H1 (cell line): Measurements from ENCODE around the gene GSTM2. TPM values are rescaled to one million over a fixed set of nuclear protein-coding genes. Genes with fewer than 3 reads are reported as not detected.

ENCODE experiments used
- CTCF ChIA-PET: fragments of 300-600 bp; sonication (Branson Sonifier 250); formaldehyde crosslinking; loops from one replicate; lab custom pipeline; 2021; ENCODE audit not compliant: partially characterized antibody; lab: Charles Lee
- POLR2A ChIA-PET: fragments of 300-600 bp; sonication (Branson Sonifier 250); formaldehyde crosslinking; loops from one replicate; lab custom pipeline; 2021; ENCODE audit warnings: inconsistent platforms; ENCODE audit not compliant: partially characterized antibody; lab: Charles Lee
- DNase-seq, 2 experiments: peaks; one replicate each; pipeline versions ENCODE4 v3.0.0 to v3.0.0-alpha.2; 2010 to 2022; ENCODE audit warnings: low spot score in 2 of 2, low read depth in 1 of 2, mixed read lengths in 1 of 2
- FAIRE-seq: peaks from 2 replicates; lab custom pipeline; 2011; peaks lifted over from hg19 to GRCh38; lab: Jason Lieb, UNC
- H2AFZ ChIP-seq: 2 replicates; pipeline ENCODE4 v1.8.1; 2012; ENCODE audit warnings: low read length, inconsistent platforms
- H2AK5ac ChIP-seq: 2 replicates; pipeline ENCODE4 v1.6.1; 2013; ENCODE audit warnings: low read depth, low read length
- H2BK120ac ChIP-seq: replicated peaks from 2 replicates; pipeline ENCODE3; 2013; ENCODE audit warnings: low read depth, low read length, inconsistent platforms
- H2BK12ac ChIP-seq: 2 replicates; pipeline ENCODE4 v1.6.1; 2013; ENCODE audit warnings: low read depth, low read length
- H2BK15ac ChIP-seq: 2 replicates; pipeline ENCODE4 v1.6.1; 2013; ENCODE audit warnings: low read length
- H2BK20ac ChIP-seq: 2 replicates; pipeline ENCODE4 v1.6.1; 2013; ENCODE audit warnings: low read length
- H2BK5ac ChIP-seq: 2 replicates; pipeline ENCODE4 v1.6.1; 2013; ENCODE audit warnings: low read depth, low read length
- H3K14ac ChIP-seq: 2 replicates; pipeline ENCODE4 v1.6.1; 2013; ENCODE audit warnings: inconsistent platforms; ENCODE audit not compliant: insufficient read length
- H3K18ac ChIP-seq: 2 replicates; pipeline ENCODE4 v1.6.1; 2013; ENCODE audit warnings: low read length; ENCODE audit errors: extremely low read depth
- H3K23ac ChIP-seq: 2 replicates; pipeline ENCODE4 v1.6.1; 2013; ENCODE audit warnings: inconsistent platforms; ENCODE audit not compliant: insufficient read length
- H3K23me2 ChIP-seq: 2 replicates; pipeline ENCODE4 v1.6.1; 2013; ENCODE audit warnings: low read depth, low read length
- H3K27ac ChIP-seq: 2 replicates; pipeline ENCODE4 v1.6.1; 2011; ENCODE audit warnings: low read depth, low read length, inconsistent platforms
- H3K27me3 ChIP-seq, 4 experiments: replicated peaks in 1 of 4; 1 replicate in 1 of 4; 2 replicates in 3 of 4; pipeline versions ENCODE4 v1.6.1 to v1.8.1; 2011 to 2013; ENCODE audit warnings: low read length in 3 of 4, mild to moderate bottlenecking in 3 of 4, inconsistent platforms in 2 of 4, mixed read lengths in 2 of 4, moderate library complexity in 1 of 4; ENCODE audit not compliant: control insufficient read depth in 3 of 4, insufficient read depth in 3 of 4; ENCODE audit errors: extremely low read depth in 1 of 4
- H3K36me3 ChIP-seq, 4 experiments: 2 replicates each; pipeline versions ENCODE4 v1.6.1 to v1.8.1; 2011 to 2013; ENCODE audit warnings: mild to moderate bottlenecking in 4 of 4, low read length in 3 of 4, moderate library complexity in 2 of 4, control low read depth in 1 of 4, inconsistent platforms in 1 of 4; ENCODE audit not compliant: insufficient read depth in 4 of 4, control insufficient read depth in 2 of 4
- H3K4ac ChIP-seq: replicated peaks from 2 replicates; pipeline ENCODE3; 2013; ENCODE audit warnings: low read length, low read depth, mixed read lengths, inconsistent platforms; ENCODE audit not compliant: insufficient read length
- H3K4me1 ChIP-seq, 4 experiments: replicated peaks in 1 of 4; 1 replicate in 1 of 4; 2 replicates in 3 of 4; pipeline versions ENCODE4 v1.6.1 to v1.8.1; 2011 to 2013; ENCODE audit warnings: low read length in 3 of 4, inconsistent platforms in 2 of 4, mixed read lengths in 1 of 4; ENCODE audit not compliant: insufficient read depth in 4 of 4, control insufficient read depth in 3 of 4
- H3K4me2 ChIP-seq, 2 experiments: 2 replicates each; pipeline versions ENCODE4 v1.6.1 to v1.8.1; 2011 to 2013; ENCODE audit warnings: low read depth in 2 of 2, low read length in 2 of 2, control low read depth in 1 of 2, inconsistent platforms in 1 of 2, mild to moderate bottlenecking in 1 of 2; ENCODE audit not compliant: insufficient read depth in 1 of 2
- H3K4me3 ChIP-seq, 4 experiments: fragments of 200-600, 300-600 bp in 1 of 4; sonication (generic), shearing (Covaris generic), sonication (Bioruptor Twin) in 1 of 4; 2 replicates each; pipeline versions ENCODE4 v1.5.1 to v1.8.1; 2011 to 2016; ENCODE audit warnings: low read length in 4 of 4, low read depth in 3 of 4, control low read depth in 2 of 4, inconsistent platforms in 2 of 4, mild to moderate bottlenecking in 2 of 4, mixed read lengths in 1 of 4, moderate library complexity in 1 of 4; ENCODE audit not compliant: insufficient read depth in 2 of 4; ENCODE audit errors: extremely low read depth in 1 of 4
- H3K56ac ChIP-seq: replicated peaks from 2 replicates; pipeline ENCODE3; 2013; ENCODE audit warnings: low read depth, mild to moderate bottlenecking, mixed read lengths, low read length, inconsistent platforms; ENCODE audit not compliant: insufficient read length
- H3K79me1 ChIP-seq: 2 replicates; pipeline ENCODE4 v1.6.1; 2013; ENCODE audit warnings: low read depth, low read length, control low read depth
- H3K79me2 ChIP-seq, 2 experiments: 2 replicates each; pipeline versions ENCODE4 v1.6.1 to v1.8.1; 2012 to 2013; ENCODE audit warnings: low read length in 2 of 2, mild to moderate bottlenecking in 2 of 2, inconsistent platforms in 1 of 2; ENCODE audit not compliant: insufficient read depth in 2 of 2, control insufficient read depth in 1 of 2
- H3K9ac ChIP-seq, 4 experiments: replicated peaks in 1 of 4; 1 replicate in 1 of 4; 2 replicates in 3 of 4; pipeline versions ENCODE4 v1.6.1 to v1.8.1; 2011 to 2013; ENCODE audit warnings: low read depth in 3 of 4, low read length in 3 of 4, control low read depth in 2 of 4, mild to moderate bottlenecking in 2 of 4, moderate library complexity in 2 of 4, inconsistent platforms in 1 of 4; ENCODE audit errors: extremely low read depth in 1 of 4
- H3K9me3 ChIP-seq, 2 experiments: 2 replicates each; pipeline versions ENCODE4 v1.6.1 to v1.8.1; 2012 to 2013; ENCODE audit warnings: mild to moderate bottlenecking in 2 of 2, moderate library complexity in 2 of 2, control low read depth in 1 of 2, inconsistent platforms in 1 of 2, low read depth in 1 of 2, low read length in 1 of 2, mixed read lengths in 1 of 2; ENCODE audit not compliant: insufficient read depth in 2 of 2
- H4K20me1 ChIP-seq, 2 experiments: replicated peaks in 1 of 2; 2 replicates each; pipeline versions ENCODE3 to v1.8.1; 2011 to 2013; ENCODE audit warnings: inconsistent platforms in 2 of 2, low read length in 2 of 2, mild to moderate bottlenecking in 1 of 2; ENCODE audit not compliant: insufficient read depth in 2 of 2, control insufficient read depth in 1 of 2
- H4K5ac ChIP-seq: 2 replicates; pipeline ENCODE4 v1.6.1; 2013; ENCODE audit warnings: low read length, low read depth, mixed read lengths, inconsistent platforms; ENCODE audit not compliant: insufficient read length
- H4K8ac ChIP-seq: 2 replicates; pipeline ENCODE4 v1.8.0; 2013; ENCODE audit warnings: mild to moderate bottlenecking, moderate library complexity, low read length, inconsistent platforms; ENCODE audit not compliant: insufficient read depth; ENCODE audit errors: extremely low read depth
- H4K91ac ChIP-seq: replicated peaks from 2 replicates; pipeline ENCODE3; 2013; ENCODE audit warnings: low read length, mixed read lengths, inconsistent platforms; ENCODE audit not compliant: insufficient read length
- EP300 ChIP-seq, 2 experiments: IDR thresholded peaks; 1 replicate in 1 of 2; 2 replicates in 1 of 2; pipeline ENCODE4 v1.6.1; 2011 to 2012; ENCODE audit warnings: low read depth in 2 of 2, low read length in 2 of 2, mild to moderate bottlenecking in 2 of 2, borderline replicate concordance in 1 of 2, inconsistent platforms in 1 of 2, moderate library complexity in 1 of 2
- HDAC2 ChIP-seq, 2 experiments: fragments of 300-600 bp in 1 of 2; sonication (generic) in 1 of 2; IDR thresholded peaks; 2 replicates each; pipeline ENCODE4 v1.6.1; 2011 to 2012; ENCODE audit warnings: low read depth in 2 of 2, low read length in 2 of 2, mild to moderate bottlenecking in 2 of 2, moderate library complexity in 2 of 2, borderline replicate concordance in 1 of 2, inconsistent platforms in 1 of 2
- RNF2 ChIP-seq: fragments of 200-900, 300-1000 bp; sonication (generic); IDR thresholded peaks from 2 replicates; pipeline ENCODE4 v1.7.1; 2016; ENCODE audit warnings: borderline replicate concordance, low read depth, mild to moderate bottlenecking, antibody characterized with exemption, low read length; ENCODE audit not compliant: poor library complexity, severe bottlenecking; ENCODE audit errors: missing control alignments
- RXRA ChIP-seq: IDR thresholded peaks from 2 replicates; pipeline ENCODE4 v1.6.1; 2011; ENCODE audit warnings: low read depth, mild to moderate bottlenecking, low read length, moderate library complexity; ENCODE audit not compliant: insufficient read depth
- SIRT6 ChIP-seq: IDR thresholded peaks from one replicate; pipeline ENCODE4 v1.7.1; 2012; ENCODE audit warnings: low read length, inconsistent platforms
- WGBS, 2 experiments: shearing (Covaris generic) in 1 of 2; methylation state at CpG; one replicate each; pipeline versions ENCODE4 v1.1.6 to v1.1.7; 2013 to 2015; ENCODE audit warnings: low lambda C conversion rate in 2 of 2, mixed read lengths in 2 of 2, inconsistent platforms in 1 of 2, low coverage in 1 of 2, missing lambda C conversion rate in 1 of 2; ENCODE audit not compliant: insufficient replicate concordance in 2 of 2, insufficient coverage in 1 of 2, insufficient read length in 1 of 2; ENCODE audit errors: extremely low coverage in 1 of 2, missing lambda C conversion rate in 1 of 2; 5-methylcytosine and 5-hydroxymethylcytosine counted together
- polyA plus RNA-seq, 7 experiments: library from polyadenylated mRNA; depleted of rRNA in 3 of 7; stranded (reverse) in 5 of 7; unstranded in 2 of 7; fragments of >200 nt in 5 of 7; fragments of 200-250 nt in 2 of 7; gene quantifications; 1 replicate in 5 of 7; 2 replicates in 1 of 7; 4 replicates in 1 of 7; pipeline versions ENCODE4 v1.2.1 to v1.2.3, GENCODE V29; 2011 to 2013; ENCODE audit warnings: missing spikeins in 2 of 7, mixed read lengths in 2 of 7
- total RNA-seq: library from RNA; stranded (reverse); fragmentation: NEBNext Ultra II Directional; extraction: Animal tissue kit (Norgen Biotek cat#: 25700); gene quantifications from 2 replicates; pipeline ENCODE4 v1.2.1, GENCODE V29; 2021

Gene GSTM2
- total and polyA plus RNA-seq, 2 of the 8 experiments (the other 6 are each of a cell fraction or from before 2014, with no cell fraction given) = 9.6 to 23.1 TPM

DNA sequence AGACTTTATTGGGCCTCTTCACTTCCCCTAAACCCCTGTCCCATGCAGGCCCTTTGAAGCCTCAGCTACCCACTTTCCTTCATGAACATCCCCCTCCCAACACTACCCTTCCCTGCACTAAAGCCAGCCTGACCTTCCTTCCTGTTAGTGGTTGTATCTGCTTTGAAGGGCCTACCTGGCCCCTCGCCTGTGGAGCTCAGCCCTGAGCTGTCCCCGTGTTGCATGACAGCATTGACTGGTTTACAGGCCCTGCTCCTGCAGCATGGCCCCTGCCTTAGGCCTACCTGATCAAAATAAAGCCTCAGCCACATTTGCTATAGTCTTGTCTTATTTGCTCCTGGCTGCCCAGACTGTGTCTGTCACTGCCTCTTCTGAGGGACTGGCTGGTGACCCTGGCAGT lies 6.5 kb upstream of the GSTM2 start:
- Histone ChIP-seq H2BK15ac (no peak overlapping the region), H3K4me1 (no peaks in the 10 kb centered on the region), H3K14ac (no peak overlapping the region), H3K4me3 (no peak overlapping the region), H3K79me1 (no peaks in the 10 kb centered on the region), H3K4me2 (no peak overlapping the region), H3K79me2 (no peaks in the 10 kb centered on the region), H3K9ac (no peak overlapping the region), H3K18ac (no peak overlapping the region), H3K23me2 (peaks cover under 1% of the 10 kb centered on the region; the same call in 1 of the 2 replicates), H2BK12ac (no peak overlapping the region), H3K36me3 (no peaks in the 10 kb centered on the region), H4K5ac (no peak overlapping the region), H3K56ac (no peak overlapping the region), H3K4ac (no peak overlapping the region), H4K8ac (no peak overlapping the region), H2AK5ac (no peak overlapping the region), H2BK20ac (no peak overlapping the region), H3K27ac (no peak overlapping the region), H3K9me3 (no peaks in the 10 kb centered on the region), H3K27me3 (no peaks in the 10 kb centered on the region), H2BK120ac (no peak overlapping the region), H2AFZ (no peak overlapping the region), H4K20me1 (no peaks in the 10 kb centered on the region), H2BK5ac (no peak overlapping the region), H3K23ac (no peak overlapping the region), H4K91ac (no peak overlapping the region)
- DNase-seq (no peak), FAIRE-seq (no peak)
- 87% methylated on average over 2 of the region's 2 CpGs; no CpG with 5 or more reads in 1 of the 2 experiments for WGBS, 2 experiments
- POLR2A ChIA-PET = interaction anchor here (1.0 kb wide), 1 partner anchor 178 kb away, joined by 4 read pairs; the partner anchor contains the start of gene ATXN7L2
- CTCF ChIA-PET = interaction anchor here (0.7 to 3.8 kb wide), 9 partner anchors 10 to 129 kb away, joined by 3 to 24 read pairs (median 4); no protein-coding TSS in a partner anchor
- TF ChIP-seq SIRT6 (no peak), RXRA (no peak), RNF2 (no peak), EP300 (IDR thresholded peaks at IDR 0.05; ENCODE audit: borderline replicate concordance in 1 of 2, low read depth in 2 of 2, low read length in 2 of 2) (no peak), HDAC2 (IDR thresholded peaks at IDR 0.05; ENCODE audit: borderline replicate concordance in 1 of 2, low read depth in 2 of 2, low read length in 2 of 2) (no peak)
